PC-9 (cell line): Measurements from ENCODE around the gene CES2. TPM values are rescaled to one million over a fixed set of nuclear protein-coding genes. Genes with fewer than 3 reads are reported as not detected.

Experiments used
- BruUV-seq: library from RNA; stranded (reverse); fragments of 400-500 nt; replicated peaks from 2 replicates; lab custom pipeline; 2021; lab: Mats Ljungman, UMichigan
- CTCF ChIA-PET: fragments of 300-600 bp; sonication (Branson Sonifier 250); formaldehyde crosslinking; loops from one replicate; lab custom pipeline; 2022; ENCODE audit warnings: antibody characterized with exemption; lab: Charles Lee
- POLR2A ChIA-PET: fragments of 300-600 bp; sonication (Branson Sonifier 250); formaldehyde crosslinking; loops from one replicate; lab custom pipeline; 2022; ENCODE audit warnings: antibody characterized with exemption; ENCODE audit not compliant: unreplicated experiment; lab: Charles Lee
- DNase-seq, 2 experiments: peaks; one replicate each; pipeline versions ENCODE4 v3.0.0 to v3.0.0-alpha.2; 2015 to 2022; ENCODE audit warnings: mixed read lengths in 1 of 2
- H2AFZ ChIP-seq: fragments of 200-600 bp; sonication (generic); 2 replicates; pipeline ENCODE4 v1.8.1; 2017; ENCODE audit warnings: antibody characterized with exemption
- H3F3A ChIP-seq: fragments of 200-600 bp; sonication (generic); 2 replicates; pipeline ENCODE4 v1.8.1; 2017; ENCODE audit warnings: antibody characterized with exemption, mild to moderate bottlenecking, low read depth; ENCODE audit not compliant: insufficient read depth
- H3K27ac ChIP-seq: fragments of 200-600 bp; sonication (generic); 2 replicates; pipeline ENCODE4 v1.6.1; 2016; ENCODE audit warnings: mixed run types
- H3K27me3 ChIP-seq: fragments of 200-600 bp; sonication (generic); 2 replicates; pipeline ENCODE4 v1.6.1; 2016; ENCODE audit warnings: low read depth, mixed run types; ENCODE audit not compliant: insufficient read depth
- H3K36me3 ChIP-seq: fragments of 200-600 bp; sonication (generic); 2 replicates; pipeline ENCODE4 v1.6.1; 2016; ENCODE audit warnings: low read depth, mixed run types
- H3K4me1 ChIP-seq: fragments of 200-600 bp; sonication (generic); replicated peaks from 2 replicates; pipeline ENCODE4 v1.6.1; 2016; ENCODE audit warnings: mixed run types; ENCODE audit not compliant: insufficient read depth
- H3K4me2 ChIP-seq: fragments of 200-600 bp; sonication (generic); 2 replicates; pipeline ENCODE4 v1.6.1; 2017; ENCODE audit warnings: mixed run types
- H3K4me3 ChIP-seq: fragments of 200-600 bp; sonication (generic); 2 replicates; pipeline ENCODE4 v1.6.1; 2016; ENCODE audit warnings: mixed run types
- H3K79me2 ChIP-seq: fragments of 200-600 bp; sonication (generic); 2 replicates; pipeline ENCODE4 v1.6.1; 2017; ENCODE audit warnings: low read depth, mixed run types
- H3K9me2 ChIP-seq: fragments of 200-600 bp; sonication (generic); 2 replicates; pipeline ENCODE4 v1.8.1; 2017; ENCODE audit warnings: mild to moderate bottlenecking; ENCODE audit not compliant: insufficient read depth
- H3K9me3 ChIP-seq: fragments of 200-600 bp; sonication (generic); 2 replicates; pipeline ENCODE4 v1.8.1; 2016; ENCODE audit warnings: low read depth; ENCODE audit not compliant: insufficient read depth
- H4K20me1 ChIP-seq: fragments of 200-600 bp; sonication (generic); 2 replicates; pipeline ENCODE4 v1.8.1; 2017; ENCODE audit not compliant: insufficient read depth
- CTCF ChIP-seq: fragments of 200-600 bp; sonication (generic); conservative IDR thresholded peaks from 2 replicates; pipeline ENCODE4 v1.6.1; 2017; ENCODE audit warnings: mixed run types, antibody characterized with exemption, mild to moderate bottlenecking, moderate library complexity
- EZH2 ChIP-seq: fragments of 200-600 bp; sonication (generic); IDR thresholded peaks from 2 replicates; pipeline ENCODE4 v1.8.0; 2017; ENCODE audit warnings: antibody characterized with exemption, low read depth
- intact Hi-C: fragments of 100-400 bp; cut with micrococcal nuclease; formaldehyde crosslinking; loops from one replicate; pipeline ENCODE4 v1.10.0; 2022; ENCODE audit not compliant: unreplicated experiment
- total RNA-seq: library from RNA; stranded (reverse); gene quantifications from 2 replicates; pipeline ENCODE4 v1.2.3, GENCODE V29; 2021

The CES2 gene
- total RNA-seq, 1 experiment from 2014 or later: 32.8 TPM

- Histone ChIP-seq H3K9me2 (no peaks in the 10 kb centered on the region), H2AFZ (no peak overlapping the region), H3K9me3 (no peaks in the 10 kb centered on the region), H3K79me2 (peaks cover 39% of the 10 kb centered on the region), H3K4me3 (no peak overlapping the region), H3K36me3 (no peaks in the 10 kb centered on the region), H4K20me1 (peaks cover 3% of the 10 kb centered on the region; the same call in 1 of the 2 replicates), H3K27me3 (no peaks in the 10 kb centered on the region), H3K27ac (no peak overlapping the region), H3K4me1 (peaks cover 68% of the 10 kb centered on the region), H3K4me2 (no peak overlapping the region; the same call in 1 of the 2 replicates), H3F3A (peaks cover 41% of the 10 kb centered on the region)
- no TSS peak for BruUV-seq
- POLR2A ChIA-PET: no interaction called here
- TF ChIP-seq CTCF (no peak), EZH2 (no peak)
- CTCF ChIA-PET: no interaction called here
- DNase-seq: no peak
- intact Hi-C loops: loop anchor here (10.0 kb wide), 1 partner anchor 417 kb away; no protein-coding TSS in a partner anchor
Observed at GRCh38 chr16:66931665-66932064, 3.7 kb upstream of the CES2 start.

- CTCF ChIA-PET: no interaction called here
- Histone ChIP-seq H3K4me1 (peaks cover 64% of the 10 kb centered on the region), H3K9me3 (no peaks in the 10 kb centered on the region), H3K36me3 (no peaks in the 10 kb centered on the region), H3K79me2 (peaks cover 39% of the 10 kb centered on the region), H3K27ac (no peak overlapping the region), H3K4me3 (no peak overlapping the region), H2AFZ (no peak overlapping the region), H3K27me3 (no peaks in the 10 kb centered on the region), H3K4me2 (no peak overlapping the region), H3K9me2 (no peaks in the 10 kb centered on the region), H4K20me1 (peaks cover 7% of the 10 kb centered on the region; the same call in 1 of the 2 replicates), H3F3A (peaks cover 38% of the 10 kb centered on the region)
- TF ChIP-seq CTCF (no peak), EZH2 (no peak)
- intact Hi-C loops: loop anchor here (10.0 kb wide), 1 partner anchor 417 kb away; no protein-coding TSS in a partner anchor
- POLR2A ChIA-PET: no interaction called here
- BruUV-seq: no TSS peak
- no peak for DNase-seq
Observed at GRCh38 chr16:66932076-66932475, 3.2 kb upstream of the CES2 start.

GRCh38 chr16:66933776-66934137 is 1.6 kb upstream of the CES2 start:
- ChIA-PET POLR2A (interaction anchor here (0.7 kb wide), 1 partner anchor 31 kb away, joined by 3 read pairs; no protein-coding TSS in a partner anchor), CTCF (no interaction called here)
- DNase-seq: peak in 1 of 2 experiments; percentile 71
- Histone ChIP-seq H3K9me2 (no peaks in the 10 kb centered on the region), H3K27ac (peak overlapping the region; percentile 48), H3K27me3 (no peaks in the 10 kb centered on the region), H3K4me2 (peak overlapping the region; percentile 98), H3F3A (peaks cover 30% of the 10 kb centered on the region), H3K4me3 (peak overlapping the region; percentile 91), H4K20me1 (peaks cover 10% of the 10 kb centered on the region; the same call in 1 of the 2 replicates), H3K79me2 (peaks cover 39% of the 10 kb centered on the region), H3K9me3 (no peaks in the 10 kb centered on the region), H2AFZ (peak overlapping the region; percentile 99), H3K4me1 (peaks cover 47% of the 10 kb centered on the region), H3K36me3 (no peaks in the 10 kb centered on the region)
- TSS peak; percentile 50 for BruUV-seq
- intact Hi-C loops: loop anchor here (10.0 kb wide), 1 partner anchor 419 kb away; no protein-coding TSS in a partner anchor
- TF ChIP-seq CTCF (no peak), EZH2 (no peak)
